ENCODE data around the gene TRIM41.

DNA sequence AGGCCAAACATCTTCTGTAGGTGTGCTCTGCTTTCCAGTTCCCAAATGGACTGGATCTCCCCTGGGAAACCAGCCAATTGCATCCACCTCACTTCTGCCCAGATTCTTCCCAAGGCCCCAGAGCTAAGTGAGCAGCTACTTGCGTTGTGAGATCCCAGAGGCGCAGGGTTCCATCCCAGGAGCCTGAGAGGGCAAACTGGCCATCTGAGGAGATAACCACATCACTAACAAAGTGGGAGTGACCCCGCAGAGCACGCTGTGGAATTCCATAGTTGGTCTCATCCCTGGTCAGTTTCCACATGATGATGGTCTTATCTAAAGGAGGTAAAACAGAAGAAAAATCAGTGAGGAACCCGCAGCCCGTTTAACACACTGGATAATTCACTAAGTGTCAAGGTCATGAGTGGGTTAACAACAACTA lies 19.0 kb downstream of the TRIM41 start:
- no peak for TF ChIP-seq CTCF (IDR thresholded peaks at IDR 0.05)
- TF ChIP-seq POLR2A (IDR thresholded peaks at IDR 0.05) = no peak
- TF ChIP-seq POLR2AphosphoS5 (IDR thresholded peaks at IDR 0.05) = no peak

All from breast epithelium (tissue), 3 donors.